HTERT RPE-1 (cell line): ENCODE data around the gene GIPC2.
"Not testable (repeated sequence)": the region's sequence is repeated elsewhere in the genome, so short reads cannot be mapped to it uniquely, and the experiment has no call there.

Experiments
- in situ Hi-C: fragments of 300-500 bp; cut with MboI; formaldehyde crosslinking; loops from 4 replicates; pipeline ENCODE4 v1.14.3; 2020; ENCODE audit warnings: low sequenced_read_pairs

The GIPC2 gene

GRCh38 chr1:78064886-78065285 lies 19.1 kb downstream of the GIPC2 start:
- in situ Hi-C loops, result not testable (repeated sequence)

DNA sequence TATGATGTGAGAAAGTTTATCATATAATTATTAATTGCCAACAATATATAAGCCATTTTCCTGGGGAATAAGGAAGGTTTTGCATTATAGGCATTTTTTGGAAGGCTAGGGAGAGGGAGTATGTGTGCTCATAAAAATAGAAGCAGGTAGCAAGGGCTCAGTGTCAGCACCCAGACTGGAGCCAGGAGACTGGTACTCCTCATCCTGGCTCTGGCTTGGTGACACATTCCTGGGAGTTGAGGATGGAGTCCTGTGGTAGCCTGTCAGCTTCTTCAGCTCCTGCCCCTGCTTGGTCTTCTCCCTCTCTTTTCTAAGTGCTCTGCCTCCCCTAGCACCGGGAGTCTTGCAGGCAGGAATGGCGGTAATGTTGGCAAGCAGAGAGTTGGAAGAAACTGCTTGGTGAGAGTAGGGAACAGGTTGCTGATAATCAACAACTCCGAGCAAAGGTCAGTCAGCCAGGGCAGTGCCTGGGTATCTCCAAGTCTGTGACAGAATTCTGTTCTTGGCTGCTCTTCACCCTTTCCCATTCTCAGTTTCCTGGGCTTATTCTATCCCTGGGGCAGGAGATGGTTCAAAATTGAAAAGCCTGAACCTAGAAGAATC lies 23.0 kb downstream of the GIPC2 start:
- in situ Hi-C loops, result no loop called here

GRCh38 chr1:78069784-78070183 lies 24.0 kb downstream of the GIPC2 start:
- in situ Hi-C loops, result no loop called here

GRCh38 chr1:78070210-78070609 lies 24.4 kb downstream of the GIPC2 start:
- in situ Hi-C loops, result no loop called here

GRCh38 chr1:78070758-78071157 lies 25.0 kb downstream of the GIPC2 start:
- in situ Hi-C loops, result no loop called here

DNA sequence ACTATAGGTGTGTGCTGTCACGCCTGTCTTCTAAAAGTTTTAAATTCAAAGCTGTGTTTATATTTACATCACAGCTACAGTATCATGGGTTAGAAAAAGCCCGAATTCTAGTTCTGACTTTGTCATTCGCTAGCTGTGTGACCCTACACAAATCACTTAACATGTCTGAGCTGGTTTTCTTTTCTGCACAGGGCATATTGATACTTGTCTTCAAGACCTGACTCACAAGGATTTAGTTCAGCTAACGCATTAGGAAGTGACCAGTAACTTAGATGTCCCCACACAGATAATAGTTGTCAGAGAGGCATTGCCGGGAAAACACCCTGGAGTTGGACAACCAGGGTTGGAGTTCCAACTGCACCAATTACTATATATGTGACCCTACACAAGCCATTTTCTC lies 25.9 kb downstream of the GIPC2 start:
- in situ Hi-C loops, result no loop called here

DNA sequence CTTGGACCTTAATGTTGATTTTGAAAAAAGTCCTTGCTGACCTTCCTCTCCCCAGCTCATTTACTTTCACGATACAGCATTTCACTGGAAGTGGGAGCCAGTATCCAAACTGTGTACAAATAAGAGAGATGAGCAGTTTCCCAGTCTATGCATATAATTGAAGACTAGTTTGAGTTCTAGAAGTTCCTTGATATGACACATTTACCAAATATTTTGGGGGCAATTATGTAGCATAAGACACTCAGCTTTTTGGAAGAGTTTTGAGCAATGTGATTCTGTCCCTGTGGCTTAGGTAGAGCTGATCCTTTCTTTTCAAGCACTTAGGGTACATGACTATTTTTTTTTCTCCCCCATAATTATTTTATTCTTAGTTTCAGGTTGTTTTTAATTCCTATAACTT lies 26.4 kb downstream of the GIPC2 start:
- in situ Hi-C loops, result no loop called here

- in situ Hi-C loops, result no loop called here
Observed at GRCh38 chr1:78073441-78073840, 27.7 kb downstream of the GIPC2 start.

DNA sequence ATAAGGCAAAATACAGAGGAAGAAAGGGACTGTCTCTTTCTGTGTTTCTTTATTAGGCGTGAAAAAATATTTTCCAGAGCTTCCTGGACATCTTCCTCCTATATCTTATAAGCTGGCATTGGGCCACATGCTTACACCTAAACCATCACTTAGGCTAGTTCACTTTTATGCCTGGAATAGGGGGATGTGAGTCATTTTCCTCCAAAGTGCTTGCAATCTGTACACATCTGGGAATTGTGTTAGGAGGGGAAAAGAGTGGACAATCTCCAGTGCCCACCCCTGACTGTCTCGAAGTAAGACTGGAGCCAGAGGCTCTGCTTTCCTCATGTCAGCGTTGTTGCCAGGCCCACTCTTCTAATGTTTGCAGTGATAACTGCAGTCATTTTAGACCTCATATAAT lies 29.9 kb downstream of the GIPC2 start:
- in situ Hi-C loops, result no loop called here

GRCh38 chr1:78078358-78078757 lies 32.6 kb downstream of the GIPC2 start:
- in situ Hi-C loops, result no loop called here

DNA sequence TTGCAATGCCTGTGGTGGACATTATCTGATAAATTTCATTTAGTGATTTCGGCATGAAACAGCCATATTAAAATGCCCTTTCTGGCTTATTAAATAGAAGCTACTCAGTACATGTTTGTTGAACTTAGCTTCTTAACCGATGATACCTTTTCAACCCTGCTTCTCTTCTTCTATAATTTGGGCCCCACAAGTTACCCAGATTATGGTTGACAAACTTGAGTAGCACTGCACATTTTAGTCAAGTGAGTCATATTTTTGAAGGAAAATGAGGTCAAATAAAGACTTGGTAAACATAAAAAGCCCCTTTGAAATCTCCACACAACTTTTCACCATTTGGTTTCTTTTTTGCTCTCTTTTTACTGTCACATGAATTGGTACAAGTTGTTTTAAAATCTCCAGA lies 33.8 kb downstream of the GIPC2 start:
- in situ Hi-C loops, result no loop called here

DNA sequence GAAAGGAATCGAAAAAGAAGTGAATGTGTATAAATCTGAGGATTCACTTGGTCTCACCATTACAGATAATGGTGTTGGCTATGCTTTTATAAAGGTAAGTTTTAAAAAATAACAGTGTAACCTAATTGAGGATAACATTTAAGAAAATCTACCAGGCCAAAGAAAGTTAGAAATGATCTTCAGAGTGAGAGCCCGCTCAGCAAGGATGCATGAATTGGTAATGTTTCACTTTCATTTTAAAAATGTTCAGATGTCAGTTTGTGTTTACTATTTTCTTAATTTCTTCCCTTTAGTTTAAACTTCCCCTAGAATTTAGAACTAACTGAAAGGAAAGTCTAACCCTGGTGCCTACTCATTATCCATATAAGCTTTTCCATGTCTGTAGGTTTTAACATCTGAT lies 35.0 kb downstream of the GIPC2 start:
- in situ Hi-C loops, result no loop called here

DNA sequence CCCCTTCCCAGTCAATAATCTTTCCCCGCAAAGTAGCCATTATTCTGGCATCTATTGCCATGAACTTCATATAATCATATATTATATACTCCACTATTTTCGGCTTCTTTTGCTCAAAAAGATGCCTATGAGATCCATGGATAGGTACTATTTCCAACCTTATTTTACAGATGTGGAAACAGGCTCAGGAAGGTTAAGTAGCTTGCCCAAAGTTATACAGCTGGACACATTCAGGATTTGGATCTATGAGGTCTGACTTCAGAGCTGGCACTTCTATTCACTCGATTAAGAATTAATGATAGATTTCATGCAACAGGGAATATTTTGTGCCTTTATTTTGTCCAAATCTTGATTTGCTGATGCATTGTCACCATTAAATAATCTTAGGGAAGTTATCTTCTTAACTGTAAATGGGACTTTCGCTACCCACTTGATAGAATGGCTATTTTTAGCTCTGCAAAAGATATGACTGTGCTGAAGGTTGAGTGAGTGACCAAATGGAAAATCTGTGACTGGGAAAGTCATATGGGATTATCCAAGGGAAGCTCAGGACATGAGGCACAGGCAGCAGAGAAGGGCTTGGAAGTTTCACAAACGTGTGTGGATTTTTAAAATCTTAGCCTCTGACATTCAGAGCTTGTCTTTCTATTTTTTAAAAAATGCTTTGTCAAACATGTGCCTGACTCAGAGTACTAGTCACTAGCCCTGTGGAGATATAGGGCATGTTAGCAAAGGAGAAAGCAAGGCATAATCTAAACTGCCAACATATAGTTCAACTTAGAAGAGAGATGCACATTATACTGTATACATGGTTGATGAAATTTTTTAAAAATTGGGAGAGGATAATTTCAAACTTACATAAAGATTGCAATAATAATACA lies 36.5 kb downstream of the GIPC2 start:
- in situ Hi-C loops, result no loop called here

GRCh38 chr1:78084639-78085038 lies 38.9 kb downstream of the GIPC2 start:
- in situ Hi-C loops, result not testable (repeated sequence)

DNA sequence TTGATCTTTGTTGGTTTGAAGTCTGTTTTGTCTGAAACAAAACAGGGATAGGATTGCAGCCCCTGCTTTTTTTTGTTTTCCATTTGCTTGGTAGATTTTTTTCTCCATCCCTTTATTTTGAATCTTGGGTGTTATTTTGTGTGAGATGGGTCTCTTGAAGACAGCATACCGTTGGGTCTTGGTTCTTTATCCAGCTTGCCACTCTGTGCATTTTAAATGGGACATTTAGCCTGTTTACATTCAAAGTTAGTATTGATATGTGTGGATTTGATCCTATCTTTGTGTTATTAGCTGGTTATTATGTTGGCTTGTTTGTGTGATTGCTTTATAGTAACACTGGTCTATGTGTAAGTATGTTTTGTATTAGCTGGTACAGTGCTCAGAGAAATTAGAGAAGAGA lies 40.9 kb downstream of the GIPC2 start:
- in situ Hi-C loops, result no loop called here

DNA sequence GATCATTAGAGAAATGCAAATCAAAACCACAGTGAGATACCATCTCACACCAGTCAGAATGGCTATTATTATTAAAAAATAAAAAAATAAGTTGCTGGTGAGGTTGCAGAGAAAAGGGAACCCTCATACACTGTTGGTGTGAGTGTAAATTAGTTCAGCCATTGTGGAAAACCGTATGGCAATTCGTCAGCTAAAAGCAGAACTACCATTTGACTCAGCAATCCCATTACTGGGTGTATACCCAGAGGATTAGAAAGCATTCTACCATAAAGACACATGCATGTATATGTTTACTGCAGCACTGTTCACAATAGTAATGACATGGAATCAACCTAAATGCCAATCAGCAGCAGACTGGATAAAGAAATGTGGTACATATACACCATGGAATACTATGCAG lies 42.2 kb downstream of the GIPC2 start:
- in situ Hi-C loops, result no loop called here

DNA sequence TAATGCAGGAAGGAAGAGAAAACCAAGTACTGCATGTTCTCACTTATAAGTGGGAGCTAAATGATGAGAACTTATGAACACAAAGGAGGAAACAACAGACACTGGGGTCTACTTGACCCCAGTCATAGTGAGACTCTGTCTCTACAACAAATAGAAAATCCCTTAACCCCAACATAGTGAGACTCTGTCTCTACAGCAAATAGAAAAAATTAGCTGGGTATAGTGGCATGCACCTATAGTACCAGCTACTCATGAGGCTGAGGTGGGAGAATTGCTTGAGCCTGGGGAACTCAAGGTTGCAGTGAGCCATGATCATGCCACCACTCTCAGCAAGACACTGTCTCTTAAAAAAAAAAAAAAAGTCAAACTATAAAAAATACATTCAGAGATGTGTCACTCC lies 42.7 kb downstream of the GIPC2 start:
- in situ Hi-C loops, result no loop called here

- in situ Hi-C loops, result no loop called here
Observed at GRCh38 chr1:78089010-78089409, 43.2 kb downstream of the GIPC2 start.

DNA sequence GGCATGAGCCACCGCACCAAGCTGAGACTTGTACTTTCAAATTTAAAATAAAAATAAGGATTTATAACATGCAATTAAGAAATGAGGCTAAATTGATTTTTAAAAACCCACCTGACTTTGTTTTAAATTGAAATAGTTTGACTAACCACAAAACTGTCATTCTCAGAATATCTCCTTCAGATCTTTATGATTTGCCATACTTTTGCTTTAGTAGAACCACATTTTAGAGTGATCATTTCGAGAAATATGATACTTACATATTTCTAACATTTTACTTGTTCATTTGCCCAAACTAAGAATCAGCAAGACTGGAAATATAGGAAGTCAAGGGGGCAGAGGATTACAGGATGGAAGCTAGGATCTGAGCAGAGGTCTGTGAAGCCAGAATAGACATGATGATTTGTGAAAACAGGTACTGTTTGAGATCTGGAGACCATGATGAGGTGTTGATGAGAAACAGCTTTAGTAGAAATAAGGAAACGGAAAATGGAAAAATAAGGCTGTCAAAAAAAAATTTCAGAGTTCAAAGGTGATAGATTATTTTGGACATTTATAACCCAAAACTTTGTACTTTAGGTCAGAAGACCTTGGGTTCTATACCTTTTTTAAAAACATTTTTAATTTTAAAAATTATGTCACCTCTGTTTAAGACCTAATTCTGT lies 44.8 kb downstream of the GIPC2 start:
- in situ Hi-C loops, result no loop called here

DNA sequence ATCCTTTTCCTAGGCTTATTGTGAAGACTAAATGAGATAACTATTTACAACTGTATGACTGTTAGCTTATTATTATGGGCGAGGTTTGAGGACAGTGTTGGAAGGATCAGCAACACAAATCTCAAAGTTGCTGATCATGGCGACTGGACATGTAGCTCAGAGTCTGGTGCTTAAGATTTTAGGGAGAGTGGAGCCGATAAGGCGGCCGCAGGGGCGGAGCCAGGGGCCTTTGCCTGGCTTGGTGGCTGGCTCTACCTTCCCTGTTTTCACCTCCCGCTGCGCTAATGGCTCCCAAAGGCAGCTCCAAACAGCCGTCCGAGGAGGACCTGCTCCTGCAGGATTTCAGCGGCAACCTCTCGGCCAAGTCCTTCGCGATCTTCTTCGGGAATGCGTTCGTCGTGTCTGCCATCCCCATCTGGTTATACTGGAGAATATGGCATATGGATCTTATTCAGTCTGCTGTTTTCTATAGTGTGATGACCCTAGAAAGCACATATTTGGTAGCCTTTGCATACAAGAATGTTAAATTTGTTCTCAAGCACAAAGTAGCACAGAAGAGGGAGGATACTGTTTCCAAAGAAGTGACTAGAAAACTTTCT lies 45.5 kb downstream of the GIPC2 start:
- in situ Hi-C loops, result no loop called here

DNA sequence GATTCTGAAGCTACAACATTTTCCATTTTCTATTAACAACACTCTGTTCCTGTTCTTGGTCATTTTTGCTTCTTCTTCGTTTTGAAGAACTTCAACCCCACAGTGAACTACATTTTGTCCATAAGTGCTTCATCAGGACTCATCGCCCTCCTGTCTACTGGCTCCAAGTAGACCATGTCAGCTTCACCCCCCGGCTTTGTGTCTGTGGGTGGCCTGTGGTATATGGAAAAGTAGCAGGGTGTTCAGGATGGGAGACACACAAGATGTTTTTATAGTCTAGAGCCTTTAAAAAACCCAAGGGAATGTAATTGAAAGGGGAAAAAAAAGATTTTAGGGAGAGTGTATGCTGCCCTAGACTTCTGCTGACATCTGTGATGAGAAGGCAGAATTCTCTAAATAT lies 46.1 kb downstream of the GIPC2 start:
- in situ Hi-C loops, result no loop called here

- in situ Hi-C loops, result no loop called here
Observed at GRCh38 chr1:78092643-78093042, 46.9 kb downstream of the GIPC2 start.
